Vagina (tissue), 2 donors: ENCODE data around the gene C5orf52.

Experiments
- CTCF ChIP-seq, 3 experiments: fragments of 450-650 bp in 2 of 3; fragments of 200-600 bp in 1 of 3; sonication (generic) in 1 of 3; IDR thresholded peaks; one replicate each; pipeline ENCODE4 v1.5.1; 2017 to 2019; ENCODE audit warnings: antibody characterized with exemption in 3 of 3, mild to moderate bottlenecking in 2 of 3, moderate library complexity in 2 of 3
- POLR2A ChIP-seq, 2 donors: fragments of 450-650 bp; IDR thresholded peaks; one replicate each; pipeline ENCODE4 v1.6.1; 2017; ENCODE audit warnings: antibody characterized with exemption in 2 of 2, mild to moderate bottlenecking in 2 of 2, moderate library complexity in 2 of 2

- TF ChIP-seq CTCF (IDR thresholded peaks at IDR 0.05) (no peak), POLR2A (IDR thresholded peaks at IDR 0.05) (no peak)
Measured at GRCh38 chr5:157687198-157687554, 15.8 kb downstream of the C5orf52 start.
